GM23338 (cell line): Measurements from ENCODE around the gene DRC3.

ENCODE experiments used
- CTCF ChIP-seq, 2 experiments: fragments of 200-600 bp in 1 of 2; sonication (generic) in 1 of 2; conservative IDR thresholded peaks; 2 replicates each; pipeline versions ENCODE4 v1.5.1 to v1.6.1; 2016 to 2017; ENCODE audit warnings: antibody characterized with exemption in 2 of 2, low read depth in 2 of 2, mild to moderate bottlenecking in 2 of 2, moderate library complexity in 1 of 2
- EZH2 ChIP-seq: fragments of 200-600 bp; sonication (generic); IDR thresholded peaks from one replicate; pipeline ENCODE4 v1.8.0; 2017; ENCODE audit warnings: antibody characterized with exemption, mild to moderate bottlenecking, low read depth; ENCODE audit not compliant: unreplicated experiment
- EZH2phosphoT487 ChIP-seq: fragments of 200-600 bp; sonication (generic); IDR thresholded peaks from one replicate; pipeline ENCODE4 v1.8.1; 2018; ENCODE audit warnings: antibody characterized with exemption; ENCODE audit not compliant: unreplicated experiment
- JUNB ChIP-seq: IDR thresholded peaks from one replicate; pipeline ENCODE4 v1.6.1; 2016; ENCODE audit warnings: antibody characterized with exemption; ENCODE audit not compliant: unreplicated experiment
- POLR2AphosphoS5 ChIP-seq: IDR thresholded peaks from 2 replicates; pipeline ENCODE4 v1.6.1; 2016; ENCODE audit warnings: antibody characterized with exemption, low read depth
- ZNF114 ChIP-seq: fragments of 250-450 bp; sonication (Bioruptor Pico); IDR thresholded peaks from 2 replicates; pipeline ENCODE4 v1.5.0; 2020; ENCODE audit warnings: mild to moderate bottlenecking, moderate library complexity
- TF ChIP-seq, protein P1 (sequence below): IDR thresholded peaks from one replicate; pipeline ENCODE4 v1.6.1; 2018; ENCODE audit warnings: antibody characterized with exemption; ENCODE audit not compliant: unreplicated experiment
- TF ChIP-seq, protein P2 (sequence below): IDR thresholded peaks from 2 replicates; pipeline ENCODE4 v1.6.1; 2016; ENCODE audit warnings: antibody characterized with exemption
- TF ChIP-seq, protein P3 (sequence below): fragments of 250-450 bp; sonication (Bioruptor Pico); IDR thresholded peaks from 2 replicates; pipeline ENCODE4 v1.5.0; 2020; ENCODE audit warnings: mild to moderate bottlenecking, moderate library complexity

GRCh38 chr17:17988427-17988945 is 15.8 kb downstream of the DRC3 start:
- TF ChIP-seq POLR2AphosphoS5: no peak
- TF ChIP-seq CTCF (conservative IDR thresholded peaks at IDR 0.05; ENCODE audit: low read depth in 2 of 2): no peak
- no peak for TF ChIP-seq EZH2
- TF ChIP-seq JUNB: no peak
- no peak for TF ChIP-seq EZH2phosphoT487
- TF ChIP-seq, protein P1, sequence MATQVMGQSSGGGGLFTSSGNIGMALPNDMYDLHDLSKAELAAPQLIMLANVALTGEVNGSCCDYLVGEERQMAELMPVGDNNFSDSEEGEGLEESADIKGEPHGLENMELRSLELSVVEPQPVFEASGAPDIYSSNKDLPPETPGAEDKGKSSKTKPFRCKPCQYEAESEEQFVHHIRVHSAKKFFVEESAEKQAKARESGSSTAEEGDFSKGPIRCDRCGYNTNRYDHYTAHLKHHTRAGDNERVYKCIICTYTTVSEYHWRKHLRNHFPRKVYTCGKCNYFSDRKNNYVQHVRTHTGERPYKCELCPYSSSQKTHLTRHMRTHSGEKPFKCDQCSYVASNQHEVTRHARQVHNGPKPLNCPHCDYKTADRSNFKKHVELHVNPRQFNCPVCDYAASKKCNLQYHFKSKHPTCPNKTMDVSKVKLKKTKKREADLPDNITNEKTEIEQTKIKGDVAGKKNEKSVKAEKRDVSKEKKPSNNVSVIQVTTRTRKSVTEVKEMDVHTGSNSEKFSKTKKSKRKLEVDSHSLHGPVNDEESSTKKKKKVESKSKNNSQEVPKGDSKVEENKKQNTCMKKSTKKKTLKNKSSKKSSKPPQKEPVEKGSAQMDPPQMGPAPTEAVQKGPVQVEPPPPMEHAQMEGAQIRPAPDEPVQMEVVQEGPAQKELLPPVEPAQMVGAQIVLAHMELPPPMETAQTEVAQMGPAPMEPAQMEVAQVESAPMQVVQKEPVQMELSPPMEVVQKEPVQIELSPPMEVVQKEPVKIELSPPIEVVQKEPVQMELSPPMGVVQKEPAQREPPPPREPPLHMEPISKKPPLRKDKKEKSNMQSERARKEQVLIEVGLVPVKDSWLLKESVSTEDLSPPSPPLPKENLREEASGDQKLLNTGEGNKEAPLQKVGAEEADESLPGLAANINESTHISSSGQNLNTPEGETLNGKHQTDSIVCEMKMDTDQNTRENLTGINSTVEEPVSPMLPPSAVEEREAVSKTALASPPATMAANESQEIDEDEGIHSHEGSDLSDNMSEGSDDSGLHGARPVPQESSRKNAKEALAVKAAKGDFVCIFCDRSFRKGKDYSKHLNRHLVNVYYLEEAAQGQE: no peak
- TF ChIP-seq, protein P2, sequence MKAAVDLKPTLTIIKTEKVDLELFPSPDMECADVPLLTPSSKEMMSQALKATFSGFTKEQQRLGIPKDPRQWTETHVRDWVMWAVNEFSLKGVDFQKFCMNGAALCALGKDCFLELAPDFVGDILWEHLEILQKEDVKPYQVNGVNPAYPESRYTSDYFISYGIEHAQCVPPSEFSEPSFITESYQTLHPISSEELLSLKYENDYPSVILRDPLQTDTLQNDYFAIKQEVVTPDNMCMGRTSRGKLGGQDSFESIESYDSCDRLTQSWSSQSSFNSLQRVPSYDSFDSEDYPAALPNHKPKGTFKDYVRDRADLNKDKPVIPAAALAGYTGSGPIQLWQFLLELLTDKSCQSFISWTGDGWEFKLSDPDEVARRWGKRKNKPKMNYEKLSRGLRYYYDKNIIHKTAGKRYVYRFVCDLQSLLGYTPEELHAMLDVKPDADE: no peak
- TF ChIP-seq, protein P3, sequence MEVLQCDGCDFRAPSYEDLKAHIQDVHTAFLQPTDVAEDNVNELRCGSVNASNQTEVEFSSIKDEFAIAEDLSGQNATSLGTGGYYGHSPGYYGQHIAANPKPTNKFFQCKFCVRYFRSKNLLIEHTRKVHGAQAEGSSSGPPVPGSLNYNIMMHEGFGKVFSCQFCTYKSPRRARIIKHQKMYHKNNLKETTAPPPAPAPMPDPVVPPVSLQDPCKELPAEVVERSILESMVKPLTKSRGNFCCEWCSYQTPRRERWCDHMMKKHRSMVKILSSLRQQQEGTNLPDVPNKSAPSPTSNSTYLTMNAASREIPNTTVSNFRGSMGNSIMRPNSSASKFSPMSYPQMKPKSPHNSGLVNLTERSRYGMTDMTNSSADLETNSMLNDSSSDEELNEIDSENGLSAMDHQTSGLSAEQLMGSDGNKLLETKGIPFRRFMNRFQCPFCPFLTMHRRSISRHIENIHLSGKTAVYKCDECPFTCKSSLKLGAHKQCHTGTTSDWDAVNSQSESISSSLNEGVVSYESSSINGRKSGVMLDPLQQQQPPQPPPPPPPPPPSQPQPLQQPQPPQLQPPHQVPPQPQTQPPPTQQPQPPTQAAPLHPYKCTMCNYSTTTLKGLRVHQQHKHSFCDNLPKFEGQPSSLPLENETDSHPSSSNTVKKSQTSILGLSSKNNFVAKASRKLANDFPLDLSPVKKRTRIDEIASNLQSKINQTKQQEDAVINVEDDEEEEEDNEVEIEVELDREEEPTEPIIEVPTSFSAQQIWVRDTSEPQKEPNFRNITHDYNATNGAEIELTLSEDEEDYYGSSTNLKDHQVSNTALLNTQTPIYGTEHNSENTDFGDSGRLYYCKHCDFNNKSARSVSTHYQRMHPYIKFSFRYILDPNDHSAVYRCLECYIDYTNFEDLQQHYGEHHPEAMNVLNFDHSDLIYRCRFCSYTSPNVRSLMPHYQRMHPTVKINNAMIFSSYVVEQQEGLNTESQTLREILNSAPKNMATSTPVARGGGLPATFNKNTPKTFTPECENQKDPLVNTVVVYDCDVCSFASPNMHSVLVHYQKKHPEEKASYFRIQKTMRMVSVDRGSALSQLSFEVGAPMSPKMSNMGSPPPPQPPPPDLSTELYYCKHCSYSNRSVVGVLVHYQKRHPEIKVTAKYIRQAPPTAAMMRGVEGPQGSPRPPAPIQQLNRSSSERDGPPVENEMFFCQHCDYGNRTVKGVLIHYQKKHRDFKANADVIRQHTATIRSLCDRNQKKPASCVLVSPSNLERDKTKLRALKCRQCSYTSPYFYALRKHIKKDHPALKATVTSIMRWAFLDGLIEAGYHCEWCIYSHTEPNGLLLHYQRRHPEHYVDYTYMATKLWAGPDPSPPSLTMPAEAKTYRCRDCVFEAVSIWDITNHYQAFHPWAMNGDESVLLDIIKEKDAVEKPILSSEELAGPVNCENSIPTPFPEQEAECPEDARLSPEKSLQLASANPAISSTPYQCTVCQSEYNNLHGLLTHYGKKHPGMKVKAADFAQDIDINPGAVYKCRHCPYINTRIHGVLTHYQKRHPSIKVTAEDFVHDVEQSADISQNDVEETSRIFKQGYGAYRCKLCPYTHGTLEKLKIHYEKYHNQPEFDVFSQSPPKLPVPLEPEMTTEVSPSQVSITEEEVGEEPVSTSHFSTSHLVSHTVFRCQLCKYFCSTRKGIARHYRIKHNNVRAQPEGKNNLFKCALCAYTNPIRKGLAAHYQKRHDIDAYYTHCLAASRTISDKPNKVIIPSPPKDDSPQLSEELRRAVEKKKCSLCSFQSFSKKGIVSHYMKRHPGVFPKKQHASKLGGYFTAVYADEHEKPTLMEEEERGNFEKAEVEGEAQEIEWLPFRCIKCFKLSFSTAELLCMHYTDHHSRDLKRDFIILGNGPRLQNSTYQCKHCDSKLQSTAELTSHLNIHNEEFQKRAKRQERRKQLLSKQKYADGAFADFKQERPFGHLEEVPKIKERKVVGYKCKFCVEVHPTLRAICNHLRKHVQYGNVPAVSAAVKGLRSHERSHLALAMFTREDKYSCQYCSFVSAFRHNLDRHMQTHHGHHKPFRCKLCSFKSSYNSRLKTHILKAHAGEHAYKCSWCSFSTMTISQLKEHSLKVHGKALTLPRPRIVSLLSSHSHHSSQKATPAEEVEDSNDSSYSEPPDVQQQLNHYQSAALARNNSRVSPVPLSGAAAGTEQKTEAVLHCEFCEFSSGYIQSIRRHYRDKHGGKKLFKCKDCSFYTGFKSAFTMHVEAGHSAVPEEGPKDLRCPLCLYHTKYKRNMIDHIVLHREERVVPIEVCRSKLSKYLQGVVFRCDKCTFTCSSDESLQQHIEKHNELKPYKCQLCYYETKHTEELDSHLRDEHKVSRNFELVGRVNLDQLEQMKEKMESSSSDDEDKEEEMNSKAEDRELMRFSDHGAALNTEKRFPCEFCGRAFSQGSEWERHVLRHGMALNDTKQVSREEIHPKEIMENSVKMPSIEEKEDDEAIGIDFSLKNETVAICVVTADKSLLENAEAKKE (CRISPR knock-in tag): no peak
- no peak for TF ChIP-seq ZNF114
